RWPE2 (cell line): ENCODE data around the gene PDP2.

Experiments
- ATAC-seq: fragments of 200-7000 bp; cut with Tn5 transposase; 3 replicates; pipeline ENCODE4 v1.9.1; 2021; ENCODE audit warnings: low read depth
- DNase-seq: peaks from one replicate; pipeline ENCODE4 v3.0.0-alpha.2; 2020; ENCODE audit warnings: low spot score
- H3K27ac ChIP-seq: fragments of 450-650 bp; 2 replicates; pipeline ENCODE4 v1.5.1; 2017; ENCODE audit warnings: mild to moderate bottlenecking; ENCODE audit not compliant: poor library complexity, severe bottlenecking
- H3K27me3 ChIP-seq: fragments of 250-450 bp; sonication (Bioruptor Pico); 2 replicates; pipeline ENCODE4 v1.5.1; 2021; ENCODE audit warnings: mild to moderate bottlenecking, moderate library complexity; ENCODE audit not compliant: insufficient read depth, poor library complexity, severe bottlenecking
- H3K36me3 ChIP-seq: fragments of 250-450 bp; sonication (Bioruptor Pico); 2 replicates; pipeline ENCODE4 v1.5.1; 2020; ENCODE audit warnings: low read depth, mild to moderate bottlenecking, moderate library complexity
- H3K4me1 ChIP-seq: fragments of 250-450 bp; sonication (Bioruptor Pico); 2 replicates; pipeline ENCODE4 v1.5.1; 2021; ENCODE audit warnings: mild to moderate bottlenecking, moderate library complexity; ENCODE audit not compliant: insufficient read depth, poor library complexity, severe bottlenecking
- H3K4me3 ChIP-seq: fragments of 250-450 bp; sonication (Bioruptor Pico); 2 replicates; pipeline ENCODE4 v1.5.1; 2021; ENCODE audit warnings: mild to moderate bottlenecking, moderate library complexity; ENCODE audit not compliant: severe bottlenecking
- H3K9me3 ChIP-seq: fragments of 250-450 bp; sonication (Bioruptor Pico); 2 replicates; pipeline ENCODE4 v1.5.1; 2021; ENCODE audit warnings: mild to moderate bottlenecking, moderate library complexity; ENCODE audit not compliant: severe bottlenecking
- CTCF ChIP-seq: fragments of 450-650 bp; IDR thresholded peaks from one replicate; pipeline ENCODE4 v1.5.1; 2017; ENCODE audit warnings: mild to moderate bottlenecking, moderate library complexity; ENCODE audit not compliant: poor library complexity, severe bottlenecking

PDP2 gene

GRCh38 chr16:66908116-66908515 is 27.8 kb downstream of the PDP2 start:
- Histone ChIP-seq H3K4me1 (peaks cover 2% of the 10 kb centered on the region), H3K36me3 (no peaks in the 10 kb centered on the region), H3K27ac (no peak overlapping the region), H3K4me3 (no peak overlapping the region), H3K9me3 (no peaks in the 10 kb centered on the region), H3K27me3 (no peaks in the 10 kb centered on the region)
- DNase-seq (no peak), ATAC-seq (no peak)
- TF ChIP-seq CTCF = no peak

- no peak overlapping the region for H3K27ac ChIP-seq
- ATAC-seq = no peak
Observed at GRCh38 chr16:66908762-66909559, 28.6 kb downstream of the PDP2 start.

GRCh38 chr16:66910175-66910940 is 30.0 kb downstream of the PDP2 start:
- Histone ChIP-seq H3K4me3 (no peak overlapping the region), H3K9me3 (no peaks in the 10 kb centered on the region), H3K4me1 (peaks cover 2% of the 10 kb centered on the region), H3K36me3 (no peaks in the 10 kb centered on the region), H3K27me3 (no peaks in the 10 kb centered on the region), H3K27ac (no peak overlapping the region)
- DNase-seq (no peak), ATAC-seq (no peak)
- TF ChIP-seq CTCF = no peak

More at GRCh38 chr16:66908762-66909559, 28.6 kb downstream of the PDP2 start:
- no peak for TF ChIP-seq CTCF
- H3K36me3 ChIP-seq = no peaks in the 10 kb centered on the region
- H3K4me3 ChIP-seq = no peak overlapping the region
- no peaks in the 10 kb centered on the region for H3K9me3 ChIP-seq
- H3K4me1 ChIP-seq = peaks cover 2% of the 10 kb centered on the region
- DNase-seq = no peak
- no peaks in the 10 kb centered on the region for H3K27me3 ChIP-seq

- no peak overlapping the region for H3K27ac ChIP-seq
- DNase-seq (no peak), ATAC-seq (peak; percentile 70)
- no peaks in the 10 kb centered on the region for H3K27me3 ChIP-seq
- no peak for TF ChIP-seq CTCF
- H3K4me3 ChIP-seq = no peak overlapping the region
- H3K4me1 ChIP-seq = peaks cover 2% of the 10 kb centered on the region
- no peaks in the 10 kb centered on the region for H3K36me3 ChIP-seq
- H3K9me3 ChIP-seq = no peaks in the 10 kb centered on the region
Observed at GRCh38 chr16:66911112-66911511, 30.8 kb downstream of the PDP2 start.
